GM20000 (cell line): Measurements from ENCODE around the gene VPS13D.

Experiments
- DNase-seq: peaks from one replicate; pipeline ENCODE4 v3.0.0; 2012; ENCODE audit warnings: low spot score
- TF ChIP-seq, protein P1 (sequence below): IDR thresholded peaks from 2 replicates; pipeline ENCODE4 v1.5.1; 2012; ENCODE audit warnings: mild to moderate bottlenecking, control low read depth; ENCODE audit errors: extremely low read depth, missing control alignments

Gene VPS13D, protein sequence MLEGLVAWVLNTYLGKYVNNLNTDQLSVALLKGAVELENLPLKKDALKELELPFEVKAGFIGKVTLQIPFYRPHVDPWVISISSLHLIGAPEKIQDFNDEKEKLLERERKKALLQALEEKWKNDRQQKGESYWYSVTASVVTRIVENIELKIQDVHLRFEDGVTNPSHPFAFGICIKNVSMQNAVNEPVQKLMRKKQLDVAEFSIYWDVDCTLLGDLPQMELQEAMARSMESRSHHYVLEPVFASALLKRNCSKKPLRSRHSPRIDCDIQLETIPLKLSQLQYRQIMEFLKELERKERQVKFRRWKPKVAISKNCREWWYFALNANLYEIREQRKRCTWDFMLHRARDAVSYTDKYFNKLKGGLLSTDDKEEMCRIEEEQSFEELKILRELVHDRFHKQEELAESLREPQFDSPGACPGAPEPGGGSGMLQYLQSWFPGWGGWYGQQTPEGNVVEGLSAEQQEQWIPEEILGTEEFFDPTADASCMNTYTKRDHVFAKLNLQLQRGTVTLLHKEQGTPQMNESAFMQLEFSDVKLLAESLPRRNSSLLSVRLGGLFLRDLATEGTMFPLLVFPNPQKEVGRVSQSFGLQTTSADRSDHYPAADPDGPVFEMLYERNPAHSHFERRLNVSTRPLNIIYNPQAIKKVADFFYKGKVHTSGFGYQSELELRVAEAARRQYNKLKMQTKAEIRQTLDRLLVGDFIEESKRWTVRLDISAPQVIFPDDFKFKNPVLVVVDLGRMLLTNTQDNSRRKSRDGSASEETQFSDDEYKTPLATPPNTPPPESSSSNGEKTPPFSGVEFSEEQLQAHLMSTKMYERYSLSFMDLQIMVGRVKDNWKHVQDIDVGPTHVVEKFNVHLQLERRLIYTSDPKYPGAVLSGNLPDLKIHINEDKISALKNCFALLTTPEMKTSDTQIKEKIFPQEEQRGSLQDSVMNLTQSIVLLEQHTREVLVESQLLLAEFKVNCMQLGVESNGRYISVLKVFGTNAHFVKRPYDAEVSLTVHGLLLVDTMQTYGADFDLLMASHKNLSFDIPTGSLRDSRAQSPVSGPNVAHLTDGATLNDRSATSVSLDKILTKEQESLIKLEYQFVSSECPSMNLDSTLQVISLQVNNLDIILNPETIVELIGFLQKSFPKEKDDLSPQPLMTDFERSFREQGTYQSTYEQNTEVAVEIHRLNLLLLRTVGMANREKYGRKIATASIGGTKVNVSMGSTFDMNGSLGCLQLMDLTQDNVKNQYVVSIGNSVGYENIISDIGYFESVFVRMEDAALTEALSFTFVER (N-terminal part only)

DNA sequence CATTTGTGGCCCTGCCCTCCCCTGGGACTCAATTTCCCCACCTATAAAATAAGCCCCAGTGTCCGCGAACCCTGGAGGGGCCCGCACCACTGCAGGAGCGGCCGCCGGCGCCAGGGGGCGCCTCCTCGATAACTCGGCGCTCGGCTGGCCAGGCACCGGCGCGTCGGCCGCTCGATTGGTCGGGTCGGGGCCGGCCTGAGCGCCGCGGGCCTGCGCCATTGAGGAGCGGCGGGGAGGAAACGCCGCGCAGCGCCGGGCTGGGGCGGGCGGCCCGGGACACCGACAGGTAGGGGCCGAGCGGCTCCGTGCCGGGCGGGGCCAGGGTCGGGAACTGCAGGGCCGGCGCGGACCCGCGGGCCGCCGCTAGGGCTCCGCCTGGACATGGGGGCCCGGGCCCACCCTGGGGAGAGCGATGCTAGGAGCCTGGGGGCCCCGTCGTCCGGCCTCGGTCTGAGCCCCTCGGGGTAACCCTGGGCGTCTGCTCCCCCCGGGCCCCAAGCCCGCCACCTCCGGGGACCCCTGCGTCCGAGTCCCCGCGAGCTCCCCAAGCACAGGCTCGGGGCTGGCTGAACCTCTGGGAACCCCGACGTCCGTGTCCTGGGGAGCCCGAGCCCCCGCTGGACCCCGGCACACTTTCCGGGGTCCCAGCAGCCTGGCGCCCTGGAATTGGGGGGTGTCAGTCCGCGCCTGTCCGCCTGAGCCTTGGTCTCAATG is at the start of gene VPS13D:
Gene VPS13D (plus strand): TSS at position 196 of the 714 bp plus-strand sequence. CDS start 4,237 bp downstream, outside the sequence.
- peak; percentile 97 for DNase-seq
- TF ChIP-seq, protein P1, sequence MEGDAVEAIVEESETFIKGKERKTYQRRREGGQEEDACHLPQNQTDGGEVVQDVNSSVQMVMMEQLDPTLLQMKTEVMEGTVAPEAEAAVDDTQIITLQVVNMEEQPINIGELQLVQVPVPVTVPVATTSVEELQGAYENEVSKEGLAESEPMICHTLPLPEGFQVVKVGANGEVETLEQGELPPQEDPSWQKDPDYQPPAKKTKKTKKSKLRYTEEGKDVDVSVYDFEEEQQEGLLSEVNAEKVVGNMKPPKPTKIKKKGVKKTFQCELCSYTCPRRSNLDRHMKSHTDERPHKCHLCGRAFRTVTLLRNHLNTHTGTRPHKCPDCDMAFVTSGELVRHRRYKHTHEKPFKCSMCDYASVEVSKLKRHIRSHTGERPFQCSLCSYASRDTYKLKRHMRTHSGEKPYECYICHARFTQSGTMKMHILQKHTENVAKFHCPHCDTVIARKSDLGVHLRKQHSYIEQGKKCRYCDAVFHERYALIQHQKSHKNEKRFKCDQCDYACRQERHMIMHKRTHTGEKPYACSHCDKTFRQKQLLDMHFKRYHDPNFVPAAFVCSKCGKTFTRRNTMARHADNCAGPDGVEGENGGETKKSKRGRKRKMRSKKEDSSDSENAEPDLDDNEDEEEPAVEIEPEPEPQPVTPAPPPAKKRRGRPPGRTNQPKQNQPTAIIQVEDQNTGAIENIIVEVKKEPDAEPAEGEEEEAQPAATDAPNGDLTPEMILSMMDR, result peak; percentile 95

DNA sequence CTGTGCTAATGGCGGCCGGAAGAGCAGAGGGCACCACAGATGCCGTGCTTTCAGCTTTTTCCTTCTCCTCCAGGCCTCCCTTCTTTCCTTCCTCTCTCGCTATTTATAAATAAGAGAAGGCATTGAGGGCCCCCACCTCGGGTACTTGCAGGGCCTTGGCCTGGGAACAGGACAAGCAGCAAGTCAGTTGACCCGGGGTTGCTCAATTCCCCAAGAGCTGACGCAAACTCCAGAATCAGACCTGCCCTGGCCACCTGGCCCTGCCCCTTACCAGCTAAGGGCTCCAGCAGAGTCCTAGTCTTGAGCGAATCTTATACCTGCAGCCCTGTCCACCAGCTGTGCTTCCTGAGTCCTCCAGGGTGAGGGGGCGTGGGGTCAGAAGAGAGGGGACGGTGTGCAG is 49.5 kb upstream of the VPS13D start:
- TF ChIP-seq, protein P1, result no peak
- no peak for DNase-seq

DNA sequence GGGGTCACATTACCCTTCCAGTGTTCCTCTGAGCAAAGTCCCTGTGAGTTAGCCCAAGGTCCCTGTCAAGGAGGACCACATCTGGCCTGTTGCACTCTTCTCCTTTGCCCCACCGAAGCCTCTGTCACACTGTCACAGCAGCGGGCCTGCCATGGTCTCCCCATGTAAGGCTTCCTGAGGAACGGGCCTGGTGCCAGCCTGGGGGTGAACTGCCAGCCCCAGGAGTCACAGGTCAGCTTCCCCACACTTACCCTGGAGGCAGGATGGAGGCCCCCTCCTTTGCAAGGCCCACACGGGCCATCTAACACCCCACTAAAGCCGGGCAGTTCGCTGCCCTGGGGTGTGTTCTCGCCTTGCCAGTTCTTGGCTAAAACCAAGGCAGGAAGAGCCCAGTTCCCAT is 48.9 kb upstream of the VPS13D start:
- no peak for DNase-seq

DNA sequence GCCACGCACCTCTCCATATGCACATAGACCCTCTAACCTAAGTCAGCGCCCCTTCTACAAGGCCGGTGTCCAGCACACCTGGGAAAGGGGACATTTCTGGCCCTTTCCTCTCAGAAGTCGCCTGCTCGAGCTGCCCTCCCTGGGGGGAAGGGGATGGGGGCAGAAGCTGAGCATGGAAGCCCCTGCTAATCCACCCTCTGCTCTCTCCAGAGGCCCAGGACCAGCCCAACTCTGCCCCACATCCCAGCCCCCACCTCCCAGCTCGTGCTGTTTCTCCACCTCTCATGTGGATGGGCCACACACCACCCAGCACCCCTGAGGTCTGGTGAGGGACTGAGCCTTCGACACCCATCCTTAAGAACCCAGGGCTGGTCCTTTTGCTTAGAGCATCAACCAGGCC is 48.3 kb upstream of the VPS13D start:
- TF ChIP-seq, protein P1, result no peak
- DNase-seq, result no peak

More for the DNA sequence above, 48.9 kb upstream of the VPS13D start:
- TF ChIP-seq, protein P1, result no peak

DNA sequence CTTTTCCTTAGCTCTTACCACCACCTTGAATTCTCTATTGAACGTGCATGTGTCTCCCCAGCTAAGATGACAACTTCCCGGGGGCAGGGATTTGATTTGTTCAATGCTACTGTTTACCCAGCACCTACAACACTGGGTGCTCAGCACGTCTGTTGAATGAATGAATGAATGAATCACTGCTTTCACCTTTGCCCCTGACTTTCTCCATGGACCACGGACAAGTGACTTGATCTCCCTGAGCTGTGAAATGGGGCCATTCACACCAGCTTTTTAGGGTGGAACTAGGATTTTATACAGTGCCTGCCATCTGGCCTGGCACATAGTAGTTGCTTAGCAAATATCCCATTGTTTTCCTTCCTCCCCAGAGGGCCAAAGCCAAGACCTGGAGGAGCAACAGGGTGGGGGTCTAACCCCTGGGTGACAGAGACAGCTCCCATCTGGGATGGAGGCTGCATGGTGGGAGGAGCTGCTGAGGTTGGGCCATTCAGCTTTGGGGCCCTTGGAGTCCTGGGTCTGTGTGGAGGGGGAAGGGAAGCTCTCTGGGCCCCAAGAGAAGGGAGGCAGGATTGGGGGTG is 47.3 kb upstream of the VPS13D start:
- TF ChIP-seq, protein P1, result no peak
- no peak for DNase-seq

DNA sequence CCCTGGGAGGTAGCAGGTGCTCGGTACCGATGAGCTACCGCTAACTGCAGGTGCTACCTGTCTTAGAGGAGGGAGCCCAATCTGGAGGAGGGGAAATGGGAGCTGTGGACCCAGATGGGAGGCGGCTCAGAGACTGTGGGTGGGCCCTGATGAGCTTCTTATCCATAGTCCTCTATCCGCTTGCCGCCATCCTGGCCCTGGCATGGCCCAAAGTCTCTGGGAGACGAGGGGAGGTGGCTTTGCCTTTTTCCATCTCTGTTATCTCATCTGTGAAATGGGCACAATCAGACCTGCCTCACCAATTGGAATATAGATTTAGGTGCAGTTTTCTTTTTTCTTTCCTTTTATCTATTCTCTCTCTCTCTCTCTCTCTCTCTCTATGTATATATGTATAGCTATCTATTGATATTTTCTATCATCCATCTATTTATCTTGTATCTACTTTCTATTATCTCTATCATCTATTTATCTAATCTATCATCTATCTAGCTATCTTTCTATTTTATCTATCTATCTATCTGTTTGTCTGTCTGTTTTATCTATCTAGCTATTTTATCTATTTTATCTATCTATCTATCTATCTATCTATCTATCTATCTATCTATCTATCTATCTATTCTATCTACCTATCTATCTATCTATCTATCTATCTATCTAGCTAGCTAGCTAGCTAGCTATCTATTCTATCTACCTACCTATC is 46.6 kb upstream of the VPS13D start:
- no peak for DNase-seq
- TF ChIP-seq, protein P1, result no peak
